NCI-H82 treated with DMSO at 0.1 percent for 48 hours (cell line): Measurements from ENCODE around the gene AUTS2.

Experiments used
- DNase-seq: peaks from one replicate; lab custom pipeline; 2025; ENCODE audit not compliant: unreplicated experiment; lab: John Stamatoyannopoulos, UW

AUTS2 gene

DNA sequence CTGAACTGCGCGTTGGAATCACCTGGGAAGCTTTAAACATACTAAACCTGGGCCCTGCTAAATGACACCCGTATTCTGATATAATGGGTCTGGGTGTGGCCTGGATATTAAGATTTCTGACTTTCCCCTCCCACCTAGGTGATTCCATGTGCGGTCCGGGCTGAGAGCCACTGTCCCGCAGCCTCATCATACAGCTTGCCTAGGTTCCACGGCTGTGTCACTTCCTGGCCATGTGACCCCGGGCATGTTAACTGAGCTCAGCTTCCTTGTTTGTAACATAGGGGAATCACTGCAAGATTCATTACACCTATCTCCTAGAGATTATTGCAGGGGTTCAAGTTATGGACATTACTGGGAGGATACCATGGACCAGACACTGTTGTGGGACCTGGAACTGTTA lies 1061.0 kb downstream of the AUTS2 start:
- DNase-seq = no peak

GRCh38 chr7:70660154-70660818 lies 1062.0 kb downstream of the AUTS2 start:
- no peak for DNase-seq

DNA sequence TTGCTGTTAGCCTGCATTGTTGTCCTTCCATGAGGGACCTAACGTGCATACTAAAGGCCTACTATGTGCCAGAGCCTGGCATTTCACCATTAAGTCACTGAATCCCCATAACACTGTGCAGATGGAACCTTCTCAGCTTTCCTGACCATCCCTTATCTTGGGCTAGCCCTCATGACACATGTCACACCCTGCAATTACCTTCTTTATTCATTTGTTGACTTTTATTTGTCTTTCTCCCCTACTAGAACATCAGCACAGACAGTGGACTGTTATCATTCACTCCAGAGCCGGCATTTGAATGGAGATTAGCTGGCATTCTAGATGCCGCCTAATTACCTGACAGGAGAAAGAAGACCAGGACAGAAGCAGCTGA lies 1062.5 kb downstream of the AUTS2 start:
- no peak for DNase-seq

GRCh38 chr7:70663680-70664079 lies 1065.4 kb downstream of the AUTS2 start:
- DNase-seq = no peak

DNA sequence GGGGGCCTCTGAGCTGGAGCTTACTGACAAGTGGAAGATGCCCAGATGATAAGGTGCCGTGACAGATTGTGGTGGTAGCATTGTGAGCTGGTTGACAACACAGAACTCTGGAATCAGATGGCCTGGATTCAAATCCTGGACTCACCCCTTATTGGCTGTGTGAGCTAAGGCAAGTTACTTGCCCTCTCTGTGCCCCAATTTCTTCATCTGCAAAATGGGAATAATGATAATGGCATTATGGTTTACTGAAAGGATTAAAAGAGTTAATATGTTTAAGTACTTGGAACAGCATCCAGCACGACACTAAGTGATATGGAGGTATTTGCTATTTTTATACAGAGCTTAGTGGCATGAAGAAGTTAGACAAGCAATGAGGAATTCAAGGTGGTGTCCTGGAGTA lies 1067.7 kb downstream of the AUTS2 start:
- DNase-seq = no peak

GRCh38 chr7:70667406-70667805 lies 1069.1 kb downstream of the AUTS2 start:
- DNase-seq = no peak

DNA sequence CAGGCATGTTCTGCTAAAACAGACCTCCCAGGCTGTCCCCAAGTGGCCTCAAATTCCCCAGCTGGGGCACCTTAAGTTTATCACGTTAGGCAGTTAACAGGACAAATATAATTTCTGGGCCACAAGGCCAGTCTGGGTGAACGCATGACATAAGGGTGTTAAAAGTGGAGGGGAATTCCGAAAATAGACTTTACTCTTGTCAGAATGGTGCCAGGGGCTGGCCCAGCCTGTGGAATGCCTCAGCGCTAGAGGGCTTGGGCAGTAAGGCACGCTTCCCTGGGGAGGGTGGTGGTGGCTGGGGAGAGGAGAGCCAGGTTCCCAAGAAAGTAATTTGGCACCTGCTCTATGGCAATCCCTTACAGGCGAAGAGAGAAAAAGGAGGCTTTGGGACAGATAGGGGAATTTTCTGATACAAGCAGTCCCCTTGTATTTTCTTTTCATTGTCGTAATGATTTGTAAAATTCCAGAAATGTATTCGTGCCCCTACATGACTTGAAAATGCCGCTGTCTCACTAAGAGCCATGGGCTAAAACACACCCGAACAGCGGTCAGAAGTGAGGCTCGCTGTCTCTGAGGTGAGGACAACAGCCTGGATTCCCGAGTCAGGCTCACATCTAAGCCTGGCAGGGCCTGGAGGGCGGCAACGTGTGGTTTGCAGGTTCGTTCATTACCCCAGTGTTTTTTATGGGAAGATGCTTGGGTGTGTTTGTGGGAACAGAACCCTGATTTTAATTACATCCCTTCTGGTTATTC lies 1070.5 kb downstream of the AUTS2 start:
- no peak for DNase-seq

- DNase-seq = no peak
Measured at GRCh38 chr7:70669854-70670253, 1071.6 kb downstream of the AUTS2 start.

DNA sequence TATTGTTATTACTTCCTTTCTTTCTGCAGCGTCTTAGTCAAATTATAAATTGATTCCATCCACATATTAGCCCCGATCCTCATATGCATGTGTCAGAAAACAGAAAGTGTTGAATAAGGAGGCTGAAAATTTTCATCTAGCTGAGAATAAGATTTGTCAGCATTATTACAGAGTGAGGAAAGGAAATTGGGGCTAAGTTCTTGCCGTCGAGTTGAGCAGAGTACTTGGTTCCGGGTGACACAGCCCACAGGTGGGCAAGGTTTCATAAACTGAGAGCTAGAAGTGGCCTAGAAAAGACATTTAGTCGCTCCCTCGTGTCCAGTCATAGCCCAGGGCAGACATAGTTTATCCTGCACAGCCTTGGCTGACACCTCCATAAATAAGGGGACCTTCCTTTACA lies 1072.0 kb downstream of the AUTS2 start:
- no peak for DNase-seq

GRCh38 chr7:70673778-70674570 lies 1075.7 kb downstream of the AUTS2 start:
- no peak for DNase-seq

- no peak for DNase-seq
Measured at GRCh38 chr7:70674571-70675010, 1076.3 kb downstream of the AUTS2 start.

- no peak for DNase-seq
Measured at GRCh38 chr7:70676243-70676642, 1078.0 kb downstream of the AUTS2 start.

DNA sequence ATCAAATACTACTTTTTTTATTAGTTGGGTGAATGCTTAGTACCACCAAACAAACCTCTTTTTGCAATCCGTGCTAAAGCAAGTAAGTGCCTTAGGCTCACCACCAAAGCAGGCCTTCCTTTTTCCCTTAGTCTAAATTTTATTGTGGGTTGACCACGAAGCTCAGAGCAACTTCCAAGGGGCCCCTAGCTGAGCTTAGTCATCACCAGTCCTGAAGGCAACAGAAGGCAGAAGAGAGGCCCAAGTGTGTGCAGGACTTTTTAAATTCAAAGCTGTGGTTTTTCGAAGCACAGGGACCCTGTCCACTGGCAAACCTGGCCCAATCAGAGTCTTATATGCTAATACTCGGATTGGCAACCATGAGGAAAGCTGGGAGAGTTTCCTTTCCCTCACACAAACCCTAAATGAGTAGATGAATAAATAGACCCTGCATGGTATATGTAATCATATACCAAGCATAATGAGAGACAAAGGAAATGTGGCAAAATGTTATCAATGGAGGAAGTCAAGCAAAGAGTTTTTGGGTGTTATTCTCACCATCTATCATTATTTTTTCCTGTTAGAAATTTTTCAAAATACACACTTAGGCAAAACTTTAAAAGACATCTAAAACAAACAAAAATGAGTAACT lies 1080.5 kb downstream of the AUTS2 start:
- DNase-seq = no peak

GRCh38 chr7:70679661-70680060 lies 1081.4 kb downstream of the AUTS2 start:
- no peak for DNase-seq

GRCh38 chr7:70680306-70680705 lies 1082.0 kb downstream of the AUTS2 start:
- no peak for DNase-seq

- no peak for DNase-seq
Measured at GRCh38 chr7:70680743-70681468, 1082.6 kb downstream of the AUTS2 start.

GRCh38 chr7:70681469-70682350 lies 1083.4 kb downstream of the AUTS2 start:
- no peak for DNase-seq

DNA sequence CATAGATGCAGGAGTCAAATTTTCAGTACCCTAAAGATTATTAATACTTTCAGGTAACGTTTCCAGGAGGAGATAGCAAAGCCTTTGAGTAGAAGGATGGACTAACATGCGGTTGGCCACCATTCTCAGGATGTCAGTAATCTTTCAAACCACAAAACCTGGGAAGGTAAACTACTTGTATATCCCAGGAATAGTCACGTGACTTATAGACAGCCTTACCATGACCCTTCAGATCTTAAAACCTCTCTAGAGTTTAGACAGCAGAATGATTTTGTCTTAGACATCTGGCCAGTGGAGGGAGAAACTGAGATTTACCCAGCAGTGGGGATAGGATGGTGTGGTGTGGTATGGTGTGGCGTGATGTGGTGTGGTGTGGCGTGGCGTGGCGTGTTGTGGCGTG lies 1085.9 kb downstream of the AUTS2 start:
- no peak for DNase-seq

- no peak for DNase-seq
Measured at GRCh38 chr7:70693321-70693685, 1095.0 kb downstream of the AUTS2 start.
